HL-60 (cell line): Measurements from ENCODE around the gene OPHN1.

ENCODE experiments used
- GABPA ChIP-seq: IDR thresholded peaks from 2 replicates; pipeline ENCODE4 v1.6.1; 2012; ENCODE audit warnings: low read depth
- POLR2AphosphoS5 ChIP-seq: IDR thresholded peaks from 2 replicates; pipeline ENCODE4 v1.6.1; 2012; ENCODE audit warnings: low read depth
- SPI1 ChIP-seq: IDR thresholded peaks from 2 replicates; pipeline ENCODE4 v1.6.1; 2012; ENCODE audit warnings: low read depth, mild to moderate bottlenecking, borderline replicate concordance
- TF ChIP-seq, protein P1 (sequence below): IDR thresholded peaks from one replicate; pipeline ENCODE4 v1.5.1; 2011; ENCODE audit warnings: low read length, control low read depth, inconsistent platforms; ENCODE audit not compliant: insufficient read depth
- TF ChIP-seq, protein P2 (sequence below): IDR thresholded peaks from 2 replicates; pipeline ENCODE4 v1.6.1; 2012; ENCODE audit warnings: low read depth; ENCODE audit not compliant: insufficient replicate concordance

DNA sequence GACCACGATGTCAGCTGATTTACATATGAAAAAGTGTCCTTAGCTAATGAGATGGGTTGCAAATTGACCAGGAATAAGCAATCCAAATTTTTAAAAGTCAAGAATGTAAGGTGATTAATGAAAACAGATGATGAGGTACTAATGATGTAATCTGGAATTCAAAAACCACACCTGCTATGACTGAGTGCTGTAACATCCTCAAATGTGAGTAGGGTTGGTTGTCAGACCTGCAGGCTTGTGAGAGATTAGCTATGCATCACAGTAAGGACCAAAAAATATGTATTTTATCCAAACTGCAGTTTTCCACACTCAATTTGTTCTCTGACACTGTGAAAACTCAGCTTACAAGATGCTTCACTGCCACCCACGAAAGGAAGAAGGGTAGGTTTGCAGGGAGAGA, 242.5 kb downstream of the OPHN1 start:
- TF ChIP-seq, protein P1, sequence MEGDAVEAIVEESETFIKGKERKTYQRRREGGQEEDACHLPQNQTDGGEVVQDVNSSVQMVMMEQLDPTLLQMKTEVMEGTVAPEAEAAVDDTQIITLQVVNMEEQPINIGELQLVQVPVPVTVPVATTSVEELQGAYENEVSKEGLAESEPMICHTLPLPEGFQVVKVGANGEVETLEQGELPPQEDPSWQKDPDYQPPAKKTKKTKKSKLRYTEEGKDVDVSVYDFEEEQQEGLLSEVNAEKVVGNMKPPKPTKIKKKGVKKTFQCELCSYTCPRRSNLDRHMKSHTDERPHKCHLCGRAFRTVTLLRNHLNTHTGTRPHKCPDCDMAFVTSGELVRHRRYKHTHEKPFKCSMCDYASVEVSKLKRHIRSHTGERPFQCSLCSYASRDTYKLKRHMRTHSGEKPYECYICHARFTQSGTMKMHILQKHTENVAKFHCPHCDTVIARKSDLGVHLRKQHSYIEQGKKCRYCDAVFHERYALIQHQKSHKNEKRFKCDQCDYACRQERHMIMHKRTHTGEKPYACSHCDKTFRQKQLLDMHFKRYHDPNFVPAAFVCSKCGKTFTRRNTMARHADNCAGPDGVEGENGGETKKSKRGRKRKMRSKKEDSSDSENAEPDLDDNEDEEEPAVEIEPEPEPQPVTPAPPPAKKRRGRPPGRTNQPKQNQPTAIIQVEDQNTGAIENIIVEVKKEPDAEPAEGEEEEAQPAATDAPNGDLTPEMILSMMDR: no peak
- no peak for TF ChIP-seq POLR2AphosphoS5
- TF ChIP-seq, protein P2, sequence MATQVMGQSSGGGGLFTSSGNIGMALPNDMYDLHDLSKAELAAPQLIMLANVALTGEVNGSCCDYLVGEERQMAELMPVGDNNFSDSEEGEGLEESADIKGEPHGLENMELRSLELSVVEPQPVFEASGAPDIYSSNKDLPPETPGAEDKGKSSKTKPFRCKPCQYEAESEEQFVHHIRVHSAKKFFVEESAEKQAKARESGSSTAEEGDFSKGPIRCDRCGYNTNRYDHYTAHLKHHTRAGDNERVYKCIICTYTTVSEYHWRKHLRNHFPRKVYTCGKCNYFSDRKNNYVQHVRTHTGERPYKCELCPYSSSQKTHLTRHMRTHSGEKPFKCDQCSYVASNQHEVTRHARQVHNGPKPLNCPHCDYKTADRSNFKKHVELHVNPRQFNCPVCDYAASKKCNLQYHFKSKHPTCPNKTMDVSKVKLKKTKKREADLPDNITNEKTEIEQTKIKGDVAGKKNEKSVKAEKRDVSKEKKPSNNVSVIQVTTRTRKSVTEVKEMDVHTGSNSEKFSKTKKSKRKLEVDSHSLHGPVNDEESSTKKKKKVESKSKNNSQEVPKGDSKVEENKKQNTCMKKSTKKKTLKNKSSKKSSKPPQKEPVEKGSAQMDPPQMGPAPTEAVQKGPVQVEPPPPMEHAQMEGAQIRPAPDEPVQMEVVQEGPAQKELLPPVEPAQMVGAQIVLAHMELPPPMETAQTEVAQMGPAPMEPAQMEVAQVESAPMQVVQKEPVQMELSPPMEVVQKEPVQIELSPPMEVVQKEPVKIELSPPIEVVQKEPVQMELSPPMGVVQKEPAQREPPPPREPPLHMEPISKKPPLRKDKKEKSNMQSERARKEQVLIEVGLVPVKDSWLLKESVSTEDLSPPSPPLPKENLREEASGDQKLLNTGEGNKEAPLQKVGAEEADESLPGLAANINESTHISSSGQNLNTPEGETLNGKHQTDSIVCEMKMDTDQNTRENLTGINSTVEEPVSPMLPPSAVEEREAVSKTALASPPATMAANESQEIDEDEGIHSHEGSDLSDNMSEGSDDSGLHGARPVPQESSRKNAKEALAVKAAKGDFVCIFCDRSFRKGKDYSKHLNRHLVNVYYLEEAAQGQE: no peak
- no peak for TF ChIP-seq SPI1
- TF ChIP-seq GABPA: no peak
